H9 (cell line): ENCODE data around the gene DENND1A. TPM values are rescaled to one million over a fixed set of nuclear protein-coding genes. Genes with fewer than 3 reads are reported as not detected.

ENCODE experiments used
- DNase-seq: peaks from one replicate; pipeline ENCODE4 v3.0.0-alpha.2; 2017
- H2AFZ ChIP-seq: one replicate; pipeline ENCODE4 v1.6.1; 2013; ENCODE audit warnings: mild to moderate bottlenecking, low read length, control low read depth, moderate library complexity
- H2AK5ac ChIP-seq: 2 replicates; pipeline ENCODE4 v1.6.1; 2013; ENCODE audit warnings: low read length, control low read depth, mixed read lengths; ENCODE audit not compliant: insufficient read length
- H2BK120ac ChIP-seq: one replicate; pipeline ENCODE4 v1.6.1; 2013; ENCODE audit warnings: low read depth, mild to moderate bottlenecking, low read length, control low read depth, inconsistent platforms; ENCODE audit not compliant: poor library complexity, severe bottlenecking
- H2BK12ac ChIP-seq: 2 replicates; pipeline ENCODE4 v1.6.1; 2013; ENCODE audit warnings: low read length, control low read depth, mixed read lengths, low read depth; ENCODE audit not compliant: insufficient read length
- H2BK15ac ChIP-seq: 2 replicates; pipeline ENCODE4 v1.6.1; 2013; ENCODE audit warnings: low read depth, low read length, control low read depth
- H2BK20ac ChIP-seq: one replicate; pipeline ENCODE4 v1.6.1; 2013; ENCODE audit warnings: low read depth, mild to moderate bottlenecking, low read length, control low read depth, inconsistent platforms; ENCODE audit not compliant: poor library complexity, severe bottlenecking
- H2BK5ac ChIP-seq: 2 replicates; pipeline ENCODE4 v1.6.1; 2013; ENCODE audit warnings: low read length, control low read depth, mixed read lengths; ENCODE audit not compliant: insufficient read length
- H3K14ac ChIP-seq: 2 replicates; pipeline ENCODE4 v1.6.1; 2013; ENCODE audit warnings: low read length, control low read depth; ENCODE audit not compliant: insufficient read depth
- H3K18ac ChIP-seq: 2 replicates; pipeline ENCODE4 v1.6.1; 2013; ENCODE audit warnings: low read depth, mild to moderate bottlenecking, mixed read lengths, low read length, control low read depth; ENCODE audit not compliant: insufficient read length
- H3K23ac ChIP-seq: 2 replicates; pipeline ENCODE4 v1.6.1; 2013; ENCODE audit warnings: low read length, control low read depth, mixed read lengths, low read depth; ENCODE audit not compliant: insufficient read length
- H3K23me2 ChIP-seq: 2 replicates; pipeline ENCODE4 v1.6.1; 2013; ENCODE audit warnings: low read depth, mild to moderate bottlenecking, mixed read lengths, low read length, control low read depth; ENCODE audit not compliant: insufficient read length, poor library complexity, severe bottlenecking
- H3K27ac ChIP-seq: 2 replicates; pipeline ENCODE4 v1.5.1; 2013; ENCODE audit warnings: low read length, control low read depth, mixed read lengths, low read depth; ENCODE audit not compliant: insufficient read length
- H3K27me3 ChIP-seq: 2 replicates; pipeline ENCODE4 v1.6.1; 2013; ENCODE audit warnings: low read length, control low read depth, inconsistent platforms; ENCODE audit not compliant: insufficient read depth
- H3K4ac ChIP-seq: 2 replicates; pipeline ENCODE4 v1.6.1; 2013; ENCODE audit warnings: low read depth, mild to moderate bottlenecking, control low read depth, inconsistent platforms, low read length, moderate library complexity
- H3K4me1 ChIP-seq: 2 replicates; pipeline ENCODE4 v1.6.1; 2013; ENCODE audit warnings: low read length, control low read depth, inconsistent platforms; ENCODE audit not compliant: insufficient read depth
- H3K4me2 ChIP-seq: 2 replicates; pipeline ENCODE4 v1.6.1; 2013; ENCODE audit warnings: low read length, control low read depth, mixed read lengths; ENCODE audit not compliant: insufficient read length, insufficient read depth
- H3K56ac ChIP-seq: 2 replicates; pipeline ENCODE4 v1.6.1; 2013; ENCODE audit warnings: low read depth, mild to moderate bottlenecking, mixed read lengths, low read length, control low read depth; ENCODE audit not compliant: insufficient read length
- H3K79me1 ChIP-seq: 2 replicates; pipeline ENCODE4 v1.6.1; 2013; ENCODE audit warnings: low read depth, mild to moderate bottlenecking, moderate library complexity, low read length, control low read depth, inconsistent platforms; ENCODE audit not compliant: insufficient read depth, poor library complexity, severe bottlenecking
- H3K79me2 ChIP-seq: 2 replicates; pipeline ENCODE4 v1.6.1; 2013; ENCODE audit warnings: low read length, control low read depth, inconsistent platforms; ENCODE audit not compliant: insufficient read depth
- H3K9ac ChIP-seq: 2 replicates; pipeline ENCODE4 v1.6.1; 2013; ENCODE audit warnings: low read length, control low read depth, mixed read lengths; ENCODE audit not compliant: insufficient read length; ENCODE audit errors: extremely low read depth
- H3K9me3 ChIP-seq: one replicate; pipeline ENCODE4 v1.6.1; 2013; ENCODE audit warnings: low read depth, low read length, inconsistent platforms; ENCODE audit not compliant: control insufficient read depth
- H3T11ph ChIP-seq: one replicate; pipeline ENCODE4 v1.6.1; 2013; ENCODE audit warnings: mild to moderate bottlenecking, low read length, control low read depth, inconsistent platforms
- H4K20me1 ChIP-seq: one replicate; pipeline ENCODE4 v1.6.1; 2013; ENCODE audit not compliant: control insufficient read depth, insufficient read length, insufficient read depth
- H4K5ac ChIP-seq: 2 replicates; pipeline ENCODE4 v1.6.1; 2013; ENCODE audit warnings: low read depth, mild to moderate bottlenecking, mixed read lengths, low read length, control low read depth; ENCODE audit not compliant: insufficient read length
- H4K8ac ChIP-seq: replicated peaks from 2 replicates; pipeline ENCODE4 v1.6.1; 2013; ENCODE audit warnings: low read length, control low read depth, mixed read lengths, low read depth; ENCODE audit not compliant: insufficient read length
- H4K91ac ChIP-seq: 2 replicates; pipeline ENCODE4 v1.6.1; 2013; ENCODE audit warnings: low read depth, mild to moderate bottlenecking, moderate library complexity, mixed read lengths, low read length, control low read depth; ENCODE audit not compliant: insufficient read length
- H3K27ac Mint-ChIP-seq, 3 experiments: 2 replicates in 2 of 3; 3 replicates in 1 of 3; pipeline ENCODE4 v1.8.0; 2020 to 2021; ENCODE audit warnings: mixed read lengths in 3 of 3, mild to moderate bottlenecking in 1 of 3, moderate library complexity in 1 of 3
- H3K27me3 Mint-ChIP-seq: 2 replicates; pipeline ENCODE4 v1.8.0; 2021; ENCODE audit warnings: low read depth, mild to moderate bottlenecking, moderate library complexity, mixed read lengths
- H3K36me3 Mint-ChIP-seq, 3 experiments: 2 replicates in 2 of 3; 3 replicates in 1 of 3; pipeline ENCODE4 v1.8.0; 2020 to 2021; ENCODE audit warnings: low read depth in 3 of 3, mixed read lengths in 3 of 3; ENCODE audit not compliant: insufficient read depth in 1 of 3
- H3K4me1 Mint-ChIP-seq, 2 experiments: 2 replicates each; pipeline ENCODE4 v1.8.0; 2020; ENCODE audit warnings: mixed read lengths in 2 of 2
- H3K4me3 Mint-ChIP-seq, 2 experiments: 2 replicates in 1 of 2; 3 replicates in 1 of 2; pipeline ENCODE4 v1.8.0; 2020 to 2021; ENCODE audit warnings: mild to moderate bottlenecking in 2 of 2, mixed read lengths in 2 of 2, moderate library complexity in 1 of 2
- H3K9me3 Mint-ChIP-seq, 2 experiments: 2 replicates in 1 of 2; 3 replicates in 1 of 2; pipeline ENCODE4 v1.8.0; 2020; ENCODE audit warnings: mild to moderate bottlenecking in 2 of 2, mixed read lengths in 2 of 2, moderate library complexity in 1 of 2
- WGBS: extraction: QIAGEN DNeasy Blood & Tissue Kit; methylation state at CpG from one replicate; pipeline ENCODE4 v1.1.7; 2013; ENCODE audit warnings: missing lambda C conversion rate, low lambda C conversion rate, mixed read lengths; ENCODE audit not compliant: insufficient read length; ENCODE audit errors: extremely low coverage; 5-methylcytosine and 5-hydroxymethylcytosine counted together
- total RNA-seq: library from RNA; stranded (reverse); gene quantifications from 2 replicates; pipeline ENCODE4 v1.2.1, GENCODE V29; 2021
- TF ChIP-seq, protein P1 (sequence below): fragments of 200-600 bp; sonication (generic); conservative IDR thresholded peaks from 3 replicates; pipeline ENCODE4 v1.8.0; 2021; ENCODE audit warnings: antibody characterized with exemption, mild to moderate bottlenecking

Gene DENND1A
- total RNA-seq, 1 experiment from 2014 or later: 20.4 TPM

DNA sequence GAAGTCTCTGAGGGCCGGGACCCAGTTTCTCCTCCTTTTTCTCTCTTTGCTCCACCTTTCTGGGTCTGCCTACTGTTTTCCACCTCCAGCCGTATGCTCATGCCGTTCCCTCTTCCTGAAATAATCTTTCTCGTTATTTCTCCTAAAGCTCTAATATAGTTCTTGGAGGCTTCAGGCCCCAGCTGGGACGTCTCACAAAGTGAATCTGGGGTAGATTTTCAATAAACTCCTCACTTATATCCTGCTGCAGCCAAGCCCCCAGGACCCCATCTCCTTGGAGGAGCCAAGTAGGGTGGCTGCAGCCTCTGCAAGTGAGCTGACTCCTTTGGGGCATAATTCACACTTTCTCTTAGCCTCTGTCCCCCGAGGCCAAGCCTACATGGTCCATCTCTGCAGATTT, 588.1 kb downstream of the DENND1A start:
- no peak overlapping the region; a peak in 1 of 7 replicates for H3K27ac Mint-ChIP-seq
- H3K27ac ChIP-seq: no peak overlapping the region

More for the DNA sequence above, 588.1 kb downstream of the DENND1A start:
- Histone ChIP-seq H3K27me3 (no peaks in the 10 kb centered on the region), H3K79me2 (no peaks in the 10 kb centered on the region), H3K23me2 (no peaks in the 10 kb centered on the region), H3K14ac (no peak overlapping the region), H4K91ac (no peak overlapping the region), H3K4me1 (no peaks in the 10 kb centered on the region), H2AK5ac (no peak overlapping the region), H3K4ac (no peak overlapping the region), H3K9me3 (no peaks in the 10 kb centered on the region), H2BK15ac (no peak overlapping the region), H2BK5ac (no peak overlapping the region), H3K23ac (no peak overlapping the region), H4K20me1 (no peaks in the 10 kb centered on the region), H3K4me2 (no peak overlapping the region), H3K18ac (no peak overlapping the region), H2AFZ (no peak overlapping the region), H2BK120ac (no peak overlapping the region), H2BK12ac (no peak overlapping the region), H4K5ac (no peak overlapping the region), H2BK20ac (no peak overlapping the region), H3K56ac (no peak overlapping the region), H3T11ph (no peak overlapping the region), H4K8ac (no peak overlapping the region), H3K9ac (no peak overlapping the region), H3K79me1 (no peaks in the 10 kb centered on the region)
- Mint-ChIP-seq H3K4me1 (peaks cover 12 to 17% of the 10 kb centered on the region in 2 experiments), H3K27me3 (no peaks in the 10 kb centered on the region; the same call in 1 of the 2 replicates), H3K4me3 (no peak overlapping the region), H3K36me3 (no peaks in the 10 kb centered on the region), H3K9me3 (no peaks in the 10 kb centered on the region)
- TF ChIP-seq, protein P1, sequence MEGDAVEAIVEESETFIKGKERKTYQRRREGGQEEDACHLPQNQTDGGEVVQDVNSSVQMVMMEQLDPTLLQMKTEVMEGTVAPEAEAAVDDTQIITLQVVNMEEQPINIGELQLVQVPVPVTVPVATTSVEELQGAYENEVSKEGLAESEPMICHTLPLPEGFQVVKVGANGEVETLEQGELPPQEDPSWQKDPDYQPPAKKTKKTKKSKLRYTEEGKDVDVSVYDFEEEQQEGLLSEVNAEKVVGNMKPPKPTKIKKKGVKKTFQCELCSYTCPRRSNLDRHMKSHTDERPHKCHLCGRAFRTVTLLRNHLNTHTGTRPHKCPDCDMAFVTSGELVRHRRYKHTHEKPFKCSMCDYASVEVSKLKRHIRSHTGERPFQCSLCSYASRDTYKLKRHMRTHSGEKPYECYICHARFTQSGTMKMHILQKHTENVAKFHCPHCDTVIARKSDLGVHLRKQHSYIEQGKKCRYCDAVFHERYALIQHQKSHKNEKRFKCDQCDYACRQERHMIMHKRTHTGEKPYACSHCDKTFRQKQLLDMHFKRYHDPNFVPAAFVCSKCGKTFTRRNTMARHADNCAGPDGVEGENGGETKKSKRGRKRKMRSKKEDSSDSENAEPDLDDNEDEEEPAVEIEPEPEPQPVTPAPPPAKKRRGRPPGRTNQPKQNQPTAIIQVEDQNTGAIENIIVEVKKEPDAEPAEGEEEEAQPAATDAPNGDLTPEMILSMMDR: no peak
- no peak for DNase-seq
- WGBS: no CpG with 5 or more reads among the region's 6 CpGs
